Liver (tissue), 3 donors: ENCODE measurements around the gene ANK3.

Source experiments
- GABPA ChIP-seq, 2 donors: IDR thresholded peaks in 1 of 2; conservative IDR thresholded peaks in 1 of 2; 2 replicates each; pipeline ENCODE4 v1.6.1; 2016; ENCODE audit warnings: antibody characterized with exemption in 2 of 2, mild to moderate bottlenecking in 1 of 2, moderate library complexity in 1 of 2
- JUND ChIP-seq, 2 donors: IDR thresholded peaks; 2 replicates each; pipeline ENCODE4 v1.6.1; 2016; ENCODE audit warnings: antibody characterized with exemption in 2 of 2
- TAF1 ChIP-seq: conservative IDR thresholded peaks from 2 replicates; pipeline ENCODE4 v1.6.1; 2016; ENCODE audit warnings: antibody characterized with exemption, mild to moderate bottlenecking
- TF ChIP-seq, protein P1 (sequence below): IDR thresholded peaks from 2 replicates; pipeline ENCODE4 v1.6.1; 2016; ENCODE audit warnings: antibody characterized with exemption
- TF ChIP-seq, protein P2 (sequence below): fragments of 150-350 bp; IDR thresholded peaks from 2 replicates; pipeline ENCODE4 v1.5.1; 2017; ENCODE audit warnings: improper control_type of control experiment, low read depth, low read length; ENCODE audit not compliant: missing input control
- donor health status: healthy.
- donor health status: healthy.

DNA sequence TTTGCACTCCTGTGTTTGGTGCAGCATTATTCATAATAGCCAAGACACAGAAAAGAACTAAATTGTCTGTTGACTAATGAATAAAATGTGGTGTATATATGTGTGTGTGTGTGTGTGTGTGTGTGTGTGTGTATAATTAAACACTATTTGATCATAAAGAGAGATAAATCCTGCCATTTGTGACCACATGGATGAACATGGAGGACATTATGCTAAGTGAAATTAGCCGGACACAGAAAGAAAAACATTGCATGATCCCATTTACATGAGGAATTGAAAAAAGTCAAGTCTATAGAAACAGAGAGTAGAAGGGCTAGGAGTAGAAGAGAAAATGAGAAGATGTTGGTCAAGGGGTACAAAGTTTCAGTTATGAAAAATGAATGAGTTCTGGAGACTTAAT lies 85.9 kb downstream of the ANK3 start:
- TF ChIP-seq GABPA (IDR thresholded peaks at IDR 0.05 in 1 of 2, conservative IDR thresholded peaks at IDR 0.05 in 1 of 2) (no peak), TAF1 (no peak), JUND (IDR thresholded peaks at IDR 0.05) (no peak)
- TF ChIP-seq, protein P1, sequence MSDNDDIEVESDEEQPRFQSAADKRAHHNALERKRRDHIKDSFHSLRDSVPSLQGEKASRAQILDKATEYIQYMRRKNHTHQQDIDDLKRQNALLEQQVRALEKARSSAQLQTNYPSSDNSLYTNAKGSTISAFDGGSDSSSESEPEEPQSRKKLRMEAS: no peak
- TF ChIP-seq, protein P2, sequence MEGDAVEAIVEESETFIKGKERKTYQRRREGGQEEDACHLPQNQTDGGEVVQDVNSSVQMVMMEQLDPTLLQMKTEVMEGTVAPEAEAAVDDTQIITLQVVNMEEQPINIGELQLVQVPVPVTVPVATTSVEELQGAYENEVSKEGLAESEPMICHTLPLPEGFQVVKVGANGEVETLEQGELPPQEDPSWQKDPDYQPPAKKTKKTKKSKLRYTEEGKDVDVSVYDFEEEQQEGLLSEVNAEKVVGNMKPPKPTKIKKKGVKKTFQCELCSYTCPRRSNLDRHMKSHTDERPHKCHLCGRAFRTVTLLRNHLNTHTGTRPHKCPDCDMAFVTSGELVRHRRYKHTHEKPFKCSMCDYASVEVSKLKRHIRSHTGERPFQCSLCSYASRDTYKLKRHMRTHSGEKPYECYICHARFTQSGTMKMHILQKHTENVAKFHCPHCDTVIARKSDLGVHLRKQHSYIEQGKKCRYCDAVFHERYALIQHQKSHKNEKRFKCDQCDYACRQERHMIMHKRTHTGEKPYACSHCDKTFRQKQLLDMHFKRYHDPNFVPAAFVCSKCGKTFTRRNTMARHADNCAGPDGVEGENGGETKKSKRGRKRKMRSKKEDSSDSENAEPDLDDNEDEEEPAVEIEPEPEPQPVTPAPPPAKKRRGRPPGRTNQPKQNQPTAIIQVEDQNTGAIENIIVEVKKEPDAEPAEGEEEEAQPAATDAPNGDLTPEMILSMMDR: no peak
